HPDE6-E6E7 (cell line): ENCODE results near the gene ZNF83.
A peak's percentile ranks its signal among the peaks of the same experiment; 100 is the strongest.
"Not testable (repeated sequence)": the region's sequence is repeated elsewhere in the genome, so short reads cannot be mapped to it uniquely, and the experiment has no call there.

Source experiments
- DNase-seq: peaks from one replicate; pipeline ENCODE4 v3.0.0; 2011; ENCODE audit warnings: missing footprints; ENCODE audit errors: extremely low spot score

ZNF83 gene

DNA sequence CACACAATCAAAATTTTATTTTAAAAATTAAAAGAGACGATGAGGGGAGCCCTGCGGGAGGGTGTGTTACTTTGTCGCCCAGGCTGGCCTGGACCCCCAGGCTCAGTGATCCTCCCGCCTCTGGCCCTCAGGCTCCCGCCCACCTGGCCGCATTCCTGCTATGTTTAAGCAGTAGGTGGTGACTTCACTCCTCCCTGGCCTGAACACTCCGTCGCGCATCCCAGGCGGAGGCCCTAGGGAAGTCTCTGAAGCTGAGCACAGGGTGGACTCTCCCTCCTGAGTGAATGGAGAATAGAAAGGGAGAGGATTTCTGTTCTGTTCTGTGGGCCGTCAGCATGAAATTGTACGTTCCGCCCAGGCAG, 68.5 kb downstream of the ZNF83 start:
- DNase-seq: not testable (repeated sequence)

DNA sequence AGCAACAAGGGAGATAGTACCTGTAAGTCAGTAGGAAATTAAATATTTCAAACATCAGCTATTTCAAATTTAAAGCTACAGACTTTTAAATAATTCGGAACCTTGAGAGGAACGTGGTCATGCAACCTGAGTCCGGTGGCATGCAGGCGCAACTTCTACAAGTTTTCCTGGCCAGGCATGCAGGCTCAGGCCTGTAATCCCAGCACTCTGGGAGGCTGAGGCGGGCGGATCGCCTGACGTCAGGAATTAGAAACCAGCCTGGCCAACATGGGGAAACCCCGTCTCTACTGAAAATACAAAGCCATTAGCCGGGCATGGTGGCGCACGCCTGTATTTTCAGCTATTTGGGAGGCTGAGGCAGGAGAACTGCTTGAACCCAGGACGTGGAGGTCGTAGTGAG, 70.2 kb downstream of the ZNF83 start:
- DNase-seq: no peak

DNA sequence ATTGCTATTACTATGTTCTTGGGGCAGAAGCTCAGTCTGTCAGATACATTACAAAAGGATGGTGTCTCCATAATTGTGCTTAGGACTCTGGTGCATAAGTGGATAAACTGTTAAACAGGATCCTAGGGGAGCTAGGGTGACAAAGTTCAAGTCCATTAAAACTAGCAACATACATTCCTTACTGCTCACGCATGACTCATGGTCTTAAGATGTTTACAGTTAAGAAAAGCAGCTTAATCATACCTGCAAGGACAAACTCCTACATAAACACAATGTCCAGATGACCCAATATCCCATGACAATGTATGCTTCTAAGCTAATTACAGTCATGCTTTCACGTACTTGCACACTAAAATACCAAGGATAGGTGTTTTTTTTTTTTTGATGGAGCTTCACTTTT, 71.6 kb downstream of the ZNF83 start:
- peak; percentile 52 for DNase-seq

DNA sequence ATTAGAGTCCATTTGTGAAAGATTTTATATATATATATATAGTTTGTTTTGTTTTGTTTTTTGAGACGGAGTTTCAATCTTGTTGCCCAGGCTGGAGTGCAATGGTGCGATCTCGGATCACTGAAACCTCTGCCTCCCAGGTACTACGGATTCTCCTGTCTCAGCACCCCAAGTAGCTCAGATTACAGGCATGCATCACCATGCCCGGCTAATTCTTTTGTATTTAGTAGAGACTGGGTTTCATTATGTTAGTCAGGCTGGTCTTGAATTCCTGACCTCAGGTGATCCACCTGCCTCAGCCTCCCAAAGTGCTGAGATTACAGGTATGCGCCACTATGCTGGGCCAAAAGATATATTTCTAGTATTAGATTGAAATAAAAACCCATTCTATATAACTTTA, 72.0 kb downstream of the ZNF83 start:
- DNase-seq: no peak
